Adrenal gland (tissue), 12 donors: Measurements from ENCODE around the gene TBC1D20. TPM values are rescaled to one million over a fixed set of nuclear protein-coding genes. Genes with fewer than 3 reads are reported as not detected.
"Not testable (repeated sequence)": the region's sequence is repeated elsewhere in the genome, so short reads cannot be mapped to it uniquely, and the experiment has no call there.

ENCODE experiments used
- DNase-seq, 7 donors: peaks; one replicate each; pipeline ENCODE4 v3.0.0-alpha.2; 2019 to 2020
- H3K27ac ChIP-seq, 5 donors: fragments of 200-600 bp; sonication (generic) in 4 of 5; 1 replicate in 3 of 5; 2 replicates in 2 of 5; pipeline versions ENCODE4 v1.5.1 to v1.8.0; 2016 to 2020; ENCODE audit warnings: mild to moderate bottlenecking in 1 of 5
- H3K27me3 ChIP-seq: fragments of 200-600 bp; 2 replicates; pipeline ENCODE4 v1.8.0; 2021
- H3K36me3 ChIP-seq, 2 donors: fragments of 200-600 bp; replicated peaks in 1 of 2; 1 replicate in 1 of 2; 2 replicates in 1 of 2; pipeline versions ENCODE4 v1.5.1 to v1.8.0; 2018 to 2022
- H3K4me1 ChIP-seq, 2 donors: fragments of 200-600 bp; replicated peaks in 1 of 2; 1 replicate in 1 of 2; 2 replicates in 1 of 2; pipeline versions ENCODE4 v1.5.1 to v1.8.0; 2018 to 2021
- H3K4me3 ChIP-seq, 4 donors: fragments of 200-600 bp; sonication (generic) in 3 of 4; one replicate each; pipeline ENCODE4 v1.5.1; 2016 to 2018
- H3K9me3 ChIP-seq, 3 donors: fragments of 200-600 bp; sonication (generic) in 1 of 3; replicated peaks in 1 of 3; 1 replicate in 2 of 3; 2 replicates in 1 of 3; pipeline versions ENCODE4 v1.5.1 to v1.8.0; 2016 to 2021
- POLR2A ChIP-seq, 2 donors: fragments of 450-650 bp; IDR thresholded peaks; one replicate each; pipeline ENCODE4 v1.6.1; 2017; ENCODE audit warnings: antibody characterized with exemption in 2 of 2, mild to moderate bottlenecking in 2 of 2, moderate library complexity in 1 of 2
- WGBS, 4 donors: extraction: QIAGEN DNeasy Blood & Tissue Kit in 2 of 4; methylation state at CpG; one replicate each; pipeline versions ENCODE4 v1.1.5 to v1.1.7; 2013 to 2017; 5-methylcytosine and 5-hydroxymethylcytosine counted together
- intact Hi-C, 2 donors: fragments of 100-400 bp; cut with DNase I; formaldehyde crosslinking; loops; one replicate each; pipeline versions ENCODE4 v1.14.1 to v1.15.0; 2022 to 2023
- polyA plus RNA-seq, 3 donors: library from polyadenylated mRNA; stranded (reverse); fragments of 200-250 nt in 2 of 3; fragments of 350-450 nt in 1 of 3; fragmentation: Illumina TruSeq in 1 of 3; extraction: RNeasy Lipid Tissue Mini Kit (QIAGEN cat#74804) in 1 of 3; gene quantifications; one replicate each; pipeline ENCODE4 v1.2.3, GENCODE V29; 2013 to 2014
- total RNA-seq, 9 donors: library from RNA; depleted of rRNA in 4 of 9; stranded (reverse); fragments of >200 nt in 4 of 9; fragments of 120-200 nt in 1 of 9; fragmentation: NEBNext Ultra II Directional in 1 of 9; extraction: Animal tissue kit (Norgen Biotek cat#: 25700) in 1 of 9; gene quantifications; one replicate each; pipeline versions ENCODE4 v1.1.0 to v1.2.4, GENCODE V29; 2013 to 2023
- TF ChIP-seq, protein P1 (sequence below), 6 experiments: fragments of 450-650 bp in 4 of 6; fragments of 200-600 bp in 2 of 6; sonication (generic) in 1 of 6; IDR thresholded peaks; 1 replicate in 5 of 6; 2 replicates in 1 of 6; pipeline versions ENCODE4 v1.5.1 to v1.8.0; 2016 to 2021; ENCODE audit warnings: antibody characterized with exemption in 6 of 6, mild to moderate bottlenecking in 2 of 6, moderate library complexity in 1 of 6
- donor health status: healthy with polysubstance abuse.
- donor health status: Bipolar disorder and iron deficiency.
- donor health status: DM: yes; HTN: yes; CAD: no.
- donor health status: DM: no; HTN: no; CAD: no.
- donor health status: DM: no; HTN: no; CAD: no.
- donor health status: DM: yes; HTN: yes; CAD: no.

TBC1D20 gene
- total and polyA plus RNA-seq, 12 donors, result 23.8 to 53.6 (median 44.3) TPM

GRCh38 chr20:391041-391711 is 71.2 kb downstream of the TBC1D20 start:
- H3K36me3 ChIP-seq, result peaks cover 0 to 31% of the 10 kb centered on the region in 2 donors
- TF ChIP-seq, protein P1, sequence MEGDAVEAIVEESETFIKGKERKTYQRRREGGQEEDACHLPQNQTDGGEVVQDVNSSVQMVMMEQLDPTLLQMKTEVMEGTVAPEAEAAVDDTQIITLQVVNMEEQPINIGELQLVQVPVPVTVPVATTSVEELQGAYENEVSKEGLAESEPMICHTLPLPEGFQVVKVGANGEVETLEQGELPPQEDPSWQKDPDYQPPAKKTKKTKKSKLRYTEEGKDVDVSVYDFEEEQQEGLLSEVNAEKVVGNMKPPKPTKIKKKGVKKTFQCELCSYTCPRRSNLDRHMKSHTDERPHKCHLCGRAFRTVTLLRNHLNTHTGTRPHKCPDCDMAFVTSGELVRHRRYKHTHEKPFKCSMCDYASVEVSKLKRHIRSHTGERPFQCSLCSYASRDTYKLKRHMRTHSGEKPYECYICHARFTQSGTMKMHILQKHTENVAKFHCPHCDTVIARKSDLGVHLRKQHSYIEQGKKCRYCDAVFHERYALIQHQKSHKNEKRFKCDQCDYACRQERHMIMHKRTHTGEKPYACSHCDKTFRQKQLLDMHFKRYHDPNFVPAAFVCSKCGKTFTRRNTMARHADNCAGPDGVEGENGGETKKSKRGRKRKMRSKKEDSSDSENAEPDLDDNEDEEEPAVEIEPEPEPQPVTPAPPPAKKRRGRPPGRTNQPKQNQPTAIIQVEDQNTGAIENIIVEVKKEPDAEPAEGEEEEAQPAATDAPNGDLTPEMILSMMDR (IDR thresholded peaks at IDR 0.05), result no peak
- no peak for TF ChIP-seq POLR2A (IDR thresholded peaks at IDR 0.05)
- 94 to 95% (median 94%) methylated on average over 15 to 29 of the region's 29 CpGs for WGBS, 4 donors

GRCh38 chr20:389220-389619 is 73.1 kb downstream of the TBC1D20 start:
- H3K36me3 ChIP-seq, result peaks cover 0 to 24% of the 10 kb centered on the region in 2 donors
- no peak overlapping the region for H3K27ac ChIP-seq
- no peak overlapping the region for H3K4me3 ChIP-seq
- no peaks in the 10 kb centered on the region for H3K27me3 ChIP-seq
- no peak for DNase-seq
- WGBS, 4 donors, result 86 to 95% (median 90%) methylated on average over 5 to 6 of the region's 6 CpGs
- no peaks in the 10 kb centered on the region for H3K9me3 ChIP-seq
- intact Hi-C loops, result no loop called here
- TF ChIP-seq POLR2A (IDR thresholded peaks at IDR 0.05), result no peak
- TF ChIP-seq, protein P1 (IDR thresholded peaks at IDR 0.05), result no peak
- H3K4me1 ChIP-seq, result no peaks in the 10 kb centered on the region

More at GRCh38 chr20:391041-391711, 71.2 kb downstream of the TBC1D20 start:
- peaks cover 0 to 1% of the 10 kb centered on the region in 2 donors for H3K4me1 ChIP-seq
- no peak overlapping the region for H3K4me3 ChIP-seq
- H3K9me3 ChIP-seq, result no peaks in the 10 kb centered on the region
- no peak overlapping the region for H3K27ac ChIP-seq
- H3K27me3 ChIP-seq, result no peaks in the 10 kb centered on the region
- no peak for DNase-seq
- intact Hi-C loops, result no loop called here

DNA sequence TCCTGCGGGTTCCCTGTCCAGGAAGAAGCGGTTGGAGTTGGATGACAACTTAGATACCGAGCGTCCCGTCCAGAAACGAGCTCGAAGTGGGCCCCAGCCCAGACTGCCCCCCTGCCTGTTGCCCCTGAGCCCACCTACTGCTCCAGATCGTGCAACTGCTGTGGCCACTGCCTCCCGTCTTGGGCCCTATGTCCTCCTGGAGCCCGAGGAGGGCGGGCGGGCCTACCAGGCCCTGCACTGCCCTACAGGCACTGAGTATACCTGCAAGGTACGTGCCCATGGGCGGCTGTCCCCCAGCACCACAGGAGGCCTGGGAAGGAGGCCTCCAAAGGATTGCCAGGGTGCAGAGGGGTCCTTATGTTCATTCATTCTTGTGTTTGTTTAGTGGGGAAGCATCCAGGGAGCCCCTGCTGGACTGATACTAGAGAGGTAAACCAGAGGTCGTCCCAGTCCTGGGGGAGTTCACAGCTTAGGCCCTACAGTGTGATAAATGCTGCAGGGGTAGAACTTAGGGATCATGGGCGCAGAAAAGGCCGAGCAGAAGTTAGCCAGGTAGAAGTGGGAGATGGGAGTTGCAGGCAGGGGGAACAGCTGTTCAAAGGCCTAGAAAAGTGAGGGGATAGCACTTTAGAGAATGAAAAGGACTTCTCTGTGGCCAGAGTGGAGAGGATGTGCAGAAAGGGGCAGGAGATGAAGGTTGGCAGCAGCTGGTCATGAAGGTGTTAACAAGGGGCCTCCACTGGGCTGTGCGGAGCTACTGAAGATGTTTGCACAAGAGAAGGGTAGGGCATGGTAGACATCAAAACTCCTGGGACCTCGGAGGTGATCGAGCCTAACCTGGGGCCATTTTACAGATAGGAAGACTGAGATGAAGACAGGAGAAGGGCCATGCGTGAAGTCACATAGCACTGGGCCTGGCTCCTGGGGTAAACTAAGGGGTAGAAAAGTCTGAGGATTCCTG is 74.0 kb downstream of the TBC1D20 start:
- Histone ChIP-seq H3K9me3 (no peaks in the 10 kb centered on the region), H3K4me3 (no peak overlapping the region), H3K36me3 (peaks cover 0 to 22% of the 10 kb centered on the region in 2 donors), H3K27ac (no peak overlapping the region), H3K27me3 (no peaks in the 10 kb centered on the region), H3K4me1 (no peaks in the 10 kb centered on the region)
- no peak for DNase-seq
- intact Hi-C loops, result no loop called here
- 88 to 92% (median 90%) methylated on average over 16 to 21 of the region's 21 CpGs for WGBS, 4 donors
- TF ChIP-seq POLR2A (IDR thresholded peaks at IDR 0.05), result no peak
- TF ChIP-seq, protein P1 (IDR thresholded peaks at IDR 0.05), result no peak

GRCh38 chr20:387520-387919 is 74.8 kb downstream of the TBC1D20 start:
- WGBS, 4 donors, result 92 to 99% (median 97%) methylated on average over 3 of the region's 3 CpGs
- no peaks in the 10 kb centered on the region for H3K4me1 ChIP-seq
- no peak overlapping the region for H3K4me3 ChIP-seq
- no peak for TF ChIP-seq POLR2A (IDR thresholded peaks at IDR 0.05)
- TF ChIP-seq, protein P1 (IDR thresholded peaks at IDR 0.05), result no peak
- no peaks in the 10 kb centered on the region for H3K27me3 ChIP-seq
- no peak overlapping the region for H3K27ac ChIP-seq
- no peaks in the 10 kb centered on the region for H3K9me3 ChIP-seq
- H3K36me3 ChIP-seq, result peaks cover 0 to 22% of the 10 kb centered on the region in 2 donors
- DNase-seq, result no peak
- intact Hi-C loops, result no loop called here

DNA sequence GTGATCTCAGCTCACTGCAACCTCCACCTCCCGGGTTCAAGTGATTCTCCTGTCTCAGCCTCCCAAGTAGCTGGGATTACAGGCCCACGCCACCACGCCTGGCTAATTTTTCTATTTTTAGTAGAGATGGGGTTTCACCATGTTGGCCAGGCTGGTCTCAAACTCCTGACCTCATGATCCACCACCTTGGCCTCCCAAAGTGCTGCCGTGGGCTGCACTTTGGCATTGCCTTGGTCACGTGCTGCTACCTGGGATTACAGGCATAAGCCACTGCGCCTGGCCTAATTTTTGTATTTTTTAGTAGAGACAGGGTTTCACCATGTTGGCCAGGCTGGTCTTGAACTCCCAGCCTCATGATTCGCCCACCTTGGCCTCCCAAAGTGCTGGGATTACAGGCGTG is 75.7 kb downstream of the TBC1D20 start:
- H3K9me3 ChIP-seq, H3K27me3 ChIP-seq, H3K27ac ChIP-seq, H3K4me3 ChIP-seq, DNase-seq, H3K4me1 ChIP-seq, intact Hi-C loops: not testable (repeated sequence)
- H3K36me3 ChIP-seq, result peaks cover 0 to 17% of the 10 kb centered on the region in 2 donors
- WGBS, 4 donors, result 96 to 98% (median 96%) methylated on average over 8 of the region's 8 CpGs
